Activated CD4-positive, CD25-positive, alpha-beta regulatory T cell (primary cell): Measurements from ENCODE around the gene NUTM2G.
"Not testable (repeated sequence)": the region's sequence is repeated elsewhere in the genome, so short reads cannot be mapped to it uniquely, and the experiment has no call there.

Experiments
- DNase-seq, 4 experiments: peaks; one replicate each; lab custom pipeline; 2025; lab: John Stamatoyannopoulos, UW

NUTM2G gene

GRCh38 chr9:96928543-96928942 is at the start of gene NUTM2G:
Gene NUTM2G, plus strand, starts transcription at chr9:96928843. Its CDS starts 182 bp downstream, at chr9:96929025.
- DNase-seq = not testable (repeated sequence)

- no peak for DNase-seq
These were observed 44.7 kb upstream of the NUTM2G start for GRCh38 chr9:96883922-96884321.

GRCh38 chr9:96884443-96884842 is 44.2 kb upstream of the NUTM2G start:
- DNase-seq = no peak

GRCh38 chr9:96885424-96885823 is 43.2 kb upstream of the NUTM2G start:
- no peak for DNase-seq

DNA sequence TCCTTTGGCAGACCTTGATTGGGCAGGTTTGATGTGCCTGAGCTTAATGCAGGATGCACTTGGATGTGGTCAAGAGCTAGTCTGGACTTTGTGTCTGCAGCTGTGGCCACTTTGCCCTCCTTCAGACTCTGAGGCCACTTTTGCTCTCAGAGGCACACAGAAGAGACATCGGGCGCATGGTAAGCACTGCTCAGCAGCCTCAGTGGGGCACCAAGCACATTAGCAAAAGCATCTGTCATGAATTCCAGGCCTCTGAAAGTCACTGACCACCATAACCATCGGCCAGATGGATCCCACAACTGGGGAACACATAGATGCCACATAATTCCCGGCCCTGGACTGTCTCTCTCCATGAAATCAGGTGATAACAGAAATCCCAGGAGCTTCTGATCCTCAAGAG is 40.1 kb upstream of the NUTM2G start:
- no peak for DNase-seq

DNA sequence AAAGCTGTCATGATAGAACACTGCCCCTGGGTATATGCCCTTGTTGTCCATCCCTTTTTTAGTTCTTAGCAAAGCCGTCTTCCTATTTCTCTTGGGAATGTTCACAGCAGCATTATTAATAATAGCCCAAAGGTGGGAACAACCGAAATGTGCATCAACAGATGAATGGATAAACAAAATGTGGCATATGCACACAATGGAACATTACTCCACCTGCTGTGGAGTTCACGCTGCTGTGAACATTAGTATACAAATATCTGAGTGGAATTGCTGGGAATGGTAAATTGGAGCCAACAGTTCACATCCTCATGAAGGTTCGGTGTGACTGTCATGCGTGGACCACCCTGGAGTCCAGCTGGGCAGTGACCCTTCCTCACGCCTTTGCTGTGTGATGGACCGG is 36.5 kb upstream of the NUTM2G start:
- no peak for DNase-seq

DNA sequence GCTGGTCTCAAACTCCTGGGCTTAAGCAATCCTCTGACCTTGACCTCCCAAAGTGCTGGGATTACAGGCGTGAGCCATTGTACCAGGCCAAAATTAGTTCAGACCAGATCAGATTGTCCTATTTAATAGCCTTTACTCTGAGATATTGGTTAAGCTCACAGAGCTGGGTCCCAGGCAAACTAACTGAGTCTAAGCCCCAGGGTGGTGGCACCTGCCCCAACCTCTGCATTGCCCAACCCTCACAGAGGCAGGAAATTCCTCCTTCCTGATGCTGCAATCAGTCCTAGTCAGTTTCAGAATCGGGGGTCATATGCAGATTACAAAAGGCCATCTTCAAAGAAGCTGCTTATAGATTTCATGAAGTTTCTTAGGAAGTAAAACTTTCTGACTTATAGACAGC is 28.6 kb upstream of the NUTM2G start:
- DNase-seq = not testable (repeated sequence)

DNA sequence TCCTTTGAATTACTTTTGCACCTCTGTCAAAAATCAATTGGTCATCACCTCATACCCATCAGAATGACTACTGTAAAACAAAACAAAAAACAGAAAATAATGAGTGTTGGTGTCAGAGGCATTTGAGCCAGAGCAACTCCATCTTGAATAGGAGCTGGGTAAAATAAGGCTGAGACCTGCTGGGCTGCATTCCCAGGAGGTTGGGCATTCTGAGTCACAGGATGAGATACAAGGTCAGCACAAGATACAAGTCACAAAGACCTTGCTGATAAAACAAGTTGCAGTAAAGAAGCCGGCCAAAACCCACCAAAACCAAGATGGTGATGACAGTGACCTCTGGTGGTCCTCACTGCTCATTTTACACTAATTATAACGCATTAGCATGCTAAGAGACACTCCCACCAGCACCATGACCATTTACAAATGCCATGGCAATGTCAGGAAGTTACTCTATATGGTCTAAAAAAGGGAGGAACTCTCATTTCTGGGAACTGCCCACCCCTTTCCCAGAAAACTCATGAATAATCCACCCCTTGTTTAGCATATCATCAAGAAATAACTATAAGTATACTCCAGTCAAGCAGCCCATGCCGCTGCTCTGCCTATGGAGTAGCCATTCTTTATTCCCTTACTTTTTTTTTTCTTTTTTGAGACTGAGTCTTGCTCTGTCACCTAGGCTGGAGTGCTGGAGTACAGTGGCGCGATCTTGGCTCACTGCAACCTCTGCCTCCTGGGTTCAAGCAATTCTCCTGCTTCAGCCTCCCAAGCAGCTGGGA is 23.5 kb upstream of the NUTM2G start:
- not testable (repeated sequence) for DNase-seq

- not testable (repeated sequence) for DNase-seq
These were observed 20.2 kb upstream of the NUTM2G start for GRCh38 chr9:96908479-96908878.

GRCh38 chr9:96915539-96915938 is 13.1 kb upstream of the NUTM2G start:
- DNase-seq = not testable (repeated sequence)

- not testable (repeated sequence) for DNase-seq
These were observed 12.1 kb upstream of the NUTM2G start for GRCh38 chr9:96916531-96916930.

DNA sequence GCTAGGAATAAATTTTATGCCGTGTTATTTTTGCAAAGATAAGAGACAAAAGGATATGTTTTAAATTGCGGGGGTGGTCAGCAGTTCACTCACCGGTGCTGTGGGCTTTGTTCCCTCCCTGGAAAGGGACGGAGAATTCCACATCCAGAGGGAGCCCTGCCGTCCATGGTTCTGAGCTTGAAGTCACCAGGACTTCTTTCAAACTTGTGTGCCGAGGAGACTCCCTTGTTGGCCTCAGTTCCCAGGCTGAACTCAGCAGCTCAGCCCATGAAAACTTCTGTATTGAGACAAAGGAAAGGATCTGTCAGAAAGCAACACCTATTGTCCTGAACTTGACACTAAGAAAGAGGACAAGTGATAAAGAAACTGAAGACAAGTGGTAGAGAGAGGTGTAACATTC is 10.1 kb upstream of the NUTM2G start:
- not testable (repeated sequence) for DNase-seq

GRCh38 chr9:96920803-96921202 is 7.8 kb upstream of the NUTM2G start:
- DNase-seq = not testable (repeated sequence)

DNA sequence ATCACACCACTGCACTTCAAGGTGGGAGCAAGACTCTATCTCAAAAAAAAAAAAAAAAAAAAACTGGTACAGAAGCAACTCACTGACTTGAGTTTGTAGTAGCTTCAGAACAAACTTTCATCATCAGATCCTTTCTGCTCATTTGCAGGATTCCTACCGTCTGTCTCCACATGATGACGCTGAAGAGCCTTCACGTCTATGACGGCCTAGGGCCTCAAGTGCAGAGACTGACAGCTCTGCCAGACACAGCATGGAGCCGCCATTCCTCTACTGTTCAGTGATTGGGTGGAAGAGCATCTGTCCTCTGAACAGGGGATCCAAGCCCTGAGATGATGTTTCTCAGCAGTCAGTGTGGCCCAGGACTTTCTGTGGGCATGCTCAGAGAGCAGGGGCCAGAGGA is 3.1 kb upstream of the NUTM2G start:
- DNase-seq = not testable (repeated sequence)

GRCh38 chr9:96931665-96932064 is 3.0 kb downstream of the NUTM2G start:
- DNase-seq = not testable (repeated sequence)

GRCh38 chr9:96934097-96934496 is 5.5 kb downstream of the NUTM2G start:
- DNase-seq = not testable (repeated sequence)

DNA sequence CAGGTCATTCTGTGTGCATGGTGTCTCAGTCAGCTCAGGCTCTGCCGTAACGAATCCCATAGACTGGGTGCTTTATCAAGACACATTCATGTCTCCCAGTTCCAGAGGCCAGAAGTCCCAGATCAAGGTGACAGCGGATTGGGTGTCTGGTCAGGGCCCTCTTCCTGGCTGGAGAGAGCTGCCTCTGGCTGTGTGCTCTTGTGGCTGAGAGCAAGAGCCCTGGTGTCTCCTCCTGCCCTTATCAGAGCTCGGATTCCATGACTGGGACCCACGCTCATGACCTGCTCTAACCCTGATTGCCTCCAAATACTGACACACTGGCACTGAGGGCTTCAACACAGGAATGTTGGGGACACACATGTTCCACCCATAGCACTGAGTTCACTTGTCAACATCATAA is 6.1 kb downstream of the NUTM2G start:
- DNase-seq = not testable (repeated sequence)

DNA sequence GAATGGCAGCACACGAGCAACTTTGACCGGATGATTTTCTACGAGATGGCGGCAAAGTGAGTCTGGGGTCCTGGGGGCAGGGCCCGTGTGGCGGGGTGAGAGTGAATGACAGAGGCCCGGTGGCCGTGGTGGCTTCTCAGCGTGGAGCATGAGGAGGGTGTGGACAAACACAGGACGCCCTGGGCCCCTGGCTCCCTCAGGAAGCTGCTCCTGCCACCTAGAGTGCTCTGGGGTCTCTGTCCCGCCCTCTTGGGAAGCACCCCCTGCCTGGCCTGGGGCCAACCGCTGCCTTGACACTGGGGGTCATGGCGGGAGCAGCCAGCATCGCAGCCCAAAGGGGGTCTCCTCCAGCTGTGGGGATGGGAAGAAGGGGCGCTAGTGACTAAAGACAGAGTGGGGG is 6.8 kb downstream of the NUTM2G start:
- DNase-seq = not testable (repeated sequence)

GRCh38 chr9:96937442-96937841 is 8.8 kb downstream of the NUTM2G start:
- DNase-seq = not testable (repeated sequence)

DNA sequence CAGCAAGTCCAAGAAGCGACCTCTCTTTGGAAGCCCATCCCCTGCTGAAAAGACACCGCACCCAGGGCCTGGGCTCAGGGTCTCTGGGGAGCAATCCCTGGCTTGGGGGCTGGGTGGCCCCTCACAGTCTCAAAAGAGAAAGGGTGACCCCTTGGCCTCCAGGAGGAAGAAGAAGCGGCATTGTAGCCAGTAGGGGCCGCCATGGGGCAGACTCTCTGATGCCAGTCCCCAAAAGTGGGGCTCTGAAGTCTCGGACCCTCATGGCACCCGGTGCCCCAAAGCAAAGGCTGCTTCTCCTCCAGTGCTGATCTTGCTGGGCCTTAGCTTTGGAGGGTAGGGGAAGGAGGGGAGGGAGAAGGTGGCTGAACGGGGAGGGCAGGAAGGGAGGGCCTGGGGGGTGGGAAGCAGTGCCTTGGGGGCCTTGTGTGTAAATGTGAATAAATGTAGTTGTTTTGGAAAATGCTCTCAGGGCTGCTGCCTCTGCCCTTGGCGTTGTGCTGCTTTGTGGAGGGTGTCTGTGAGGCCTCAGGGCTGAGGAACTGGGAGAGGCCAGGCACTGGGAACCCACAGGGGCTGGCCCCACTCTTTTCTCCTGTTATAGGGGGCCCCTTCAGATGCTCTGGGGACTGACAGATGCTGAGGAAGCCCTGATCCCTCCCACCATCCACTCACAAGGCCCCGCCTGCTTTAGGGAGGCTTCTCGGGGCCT is 10.5 kb downstream of the NUTM2G start:
- not testable (repeated sequence) for DNase-seq

DNA sequence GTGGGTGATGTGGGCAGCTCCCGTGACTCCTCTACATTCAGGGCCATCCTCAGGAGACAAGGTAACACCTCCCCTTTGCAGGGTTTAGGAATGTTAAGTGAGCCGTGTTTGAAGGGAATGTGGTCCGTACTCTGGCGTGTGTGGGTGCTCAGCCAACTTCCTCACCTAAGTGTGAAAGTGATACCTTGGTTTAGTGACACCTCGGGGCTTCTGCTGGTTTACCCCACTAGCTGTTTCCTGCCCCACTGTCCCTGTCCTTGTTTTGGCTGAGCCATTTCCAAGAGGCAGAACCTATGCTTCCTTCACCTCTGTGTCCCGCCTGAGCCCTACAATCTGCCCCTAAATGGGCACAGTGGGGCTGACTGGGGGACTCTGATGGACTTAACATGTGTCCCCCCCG is 12.3 kb downstream of the NUTM2G start:
- not testable (repeated sequence) for DNase-seq

DNA sequence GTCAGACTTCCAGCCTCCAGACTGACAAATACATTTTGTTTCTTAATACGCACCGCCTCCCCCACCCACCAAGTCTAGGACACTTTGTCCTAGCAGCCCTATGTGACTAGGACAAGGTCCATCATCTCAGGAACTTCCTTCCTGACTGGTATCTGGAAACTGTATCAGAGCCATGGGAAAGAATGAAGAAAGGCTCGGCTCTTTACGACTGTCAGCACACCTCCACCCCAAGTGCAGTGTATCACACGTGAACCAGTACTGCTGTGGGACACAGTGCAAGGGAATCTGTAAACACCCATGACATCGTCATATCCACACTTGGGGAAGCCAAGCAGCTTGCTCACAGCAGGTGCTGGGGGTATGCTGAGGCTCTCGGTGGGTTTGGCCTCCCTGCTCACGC is 13.0 kb downstream of the NUTM2G start:
- DNase-seq = not testable (repeated sequence)

GRCh38 chr9:96942181-96942580 is 13.5 kb downstream of the NUTM2G start:
- not testable (repeated sequence) for DNase-seq
